GM19397 (cell line): ENCODE data around the gene FGF3.

Experiments used
- ATAC-seq: cut with Tn5 transposase; IDR thresholded peaks from one replicate; pipeline ENCODE4 v1.9.1; 2021; ENCODE audit warnings: mild to moderate bottlenecking, moderate library complexity; ENCODE audit not compliant: unreplicated experiment

Gene FGF3

DNA sequence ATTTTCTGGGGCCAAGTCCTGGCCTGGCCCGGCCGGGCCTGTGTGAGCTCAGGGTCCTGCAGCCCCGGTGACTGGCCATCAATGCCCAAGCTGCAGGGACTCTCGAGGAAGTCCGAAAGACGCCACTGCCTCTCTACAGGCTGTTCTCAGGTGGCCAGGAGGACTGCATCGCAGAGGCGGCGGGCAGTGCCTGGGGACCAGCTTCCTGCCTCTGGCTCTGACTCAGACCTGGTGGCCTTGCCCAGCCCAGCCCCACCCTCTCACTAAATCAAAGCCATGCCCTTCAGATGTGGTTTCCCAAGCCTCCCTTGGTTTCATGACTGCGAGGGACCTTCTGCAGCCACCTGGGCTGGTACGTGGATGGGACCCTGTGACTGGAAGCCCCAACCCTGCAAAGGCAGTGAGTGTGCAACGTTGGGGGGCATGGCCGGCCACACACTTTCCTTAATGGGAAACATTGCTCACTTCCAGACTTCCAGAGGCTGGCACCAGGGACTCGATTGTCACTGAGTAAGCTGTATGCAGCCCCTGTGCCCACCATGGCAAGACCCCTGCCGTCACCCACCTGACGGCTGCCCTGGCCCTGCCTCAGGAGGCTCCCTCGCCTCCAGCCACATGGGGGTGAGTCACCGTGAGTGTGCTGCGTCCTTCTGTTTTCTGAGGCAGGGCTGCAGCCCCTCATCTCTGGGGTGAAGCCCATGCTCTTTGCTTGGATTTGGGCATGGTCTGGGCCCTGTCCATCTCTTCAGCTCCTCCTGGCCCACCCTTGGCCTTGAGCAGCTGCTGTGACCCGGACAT, 6.0 kb upstream of the FGF3 start:
- ATAC-seq = no peak

DNA sequence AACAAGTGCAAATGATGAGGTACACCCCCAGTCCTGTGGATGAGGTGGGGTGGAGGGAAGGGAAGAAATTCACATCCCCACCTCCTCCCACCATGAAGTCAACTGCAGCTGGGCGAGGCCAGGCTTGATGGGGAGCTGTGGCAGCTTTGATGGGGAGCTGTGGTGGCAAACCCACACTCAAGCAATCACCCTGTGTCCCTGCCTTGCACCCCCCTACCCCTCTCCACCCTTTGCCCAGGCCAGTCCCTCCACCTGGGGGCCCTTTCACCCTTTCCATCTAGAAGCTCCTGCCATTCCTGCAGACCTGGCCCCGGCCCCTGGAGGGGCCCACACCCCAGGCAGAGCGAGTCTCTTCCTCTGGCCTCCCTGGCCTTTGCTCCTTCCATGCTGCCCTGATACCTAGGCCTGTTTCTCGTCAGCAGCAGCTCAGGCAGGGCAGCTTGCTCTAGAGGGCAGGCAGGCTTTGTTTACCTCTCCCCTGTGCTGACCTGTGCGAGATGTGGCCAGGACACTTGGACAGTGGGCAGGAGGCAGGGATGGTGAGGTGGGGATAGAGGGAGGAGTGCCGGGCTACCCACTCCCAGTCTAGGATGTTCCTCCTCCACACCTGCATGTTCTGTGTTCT, 4.5 kb upstream of the FGF3 start:
- no peak for ATAC-seq

DNA sequence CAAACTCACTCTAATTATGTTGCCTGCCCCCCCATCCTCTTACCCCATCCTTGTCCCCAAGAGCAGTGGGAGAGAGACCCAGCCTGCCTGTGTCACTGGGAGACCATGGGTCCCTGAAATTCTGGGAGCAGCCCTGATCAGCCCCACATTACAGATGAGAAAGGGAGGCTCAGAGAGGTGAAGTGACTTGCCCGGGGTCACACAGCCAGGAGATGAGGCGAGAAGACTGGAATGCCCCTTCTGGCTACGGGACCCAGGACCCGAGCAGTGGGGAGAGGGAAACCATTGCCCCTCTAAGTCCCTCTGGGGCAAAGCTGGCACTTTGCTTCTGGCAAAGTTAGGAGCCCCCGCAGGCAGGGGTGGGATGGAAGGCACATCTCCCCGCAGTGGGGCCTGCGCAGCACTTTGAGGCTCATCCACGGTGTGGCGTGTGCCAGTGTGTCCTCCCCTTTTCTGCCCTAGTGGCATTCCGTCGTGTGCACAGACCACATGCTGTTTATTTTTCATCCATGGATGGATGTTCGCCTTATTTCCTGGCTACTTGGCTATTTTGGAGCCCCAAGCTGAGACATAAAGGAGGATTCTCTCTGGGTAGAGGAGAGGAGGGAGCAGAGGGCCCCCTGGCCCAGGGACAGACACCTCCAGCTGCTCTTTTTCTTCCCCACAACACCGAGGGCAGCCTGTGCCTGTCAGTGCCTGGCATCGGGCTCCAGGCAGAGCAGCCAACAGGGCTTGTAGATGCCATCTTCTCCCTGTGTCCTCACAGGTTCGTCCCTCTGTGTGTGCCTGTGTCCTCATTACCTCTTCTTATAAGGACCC, 3.7 kb upstream of the FGF3 start:
- no peak for ATAC-seq

DNA sequence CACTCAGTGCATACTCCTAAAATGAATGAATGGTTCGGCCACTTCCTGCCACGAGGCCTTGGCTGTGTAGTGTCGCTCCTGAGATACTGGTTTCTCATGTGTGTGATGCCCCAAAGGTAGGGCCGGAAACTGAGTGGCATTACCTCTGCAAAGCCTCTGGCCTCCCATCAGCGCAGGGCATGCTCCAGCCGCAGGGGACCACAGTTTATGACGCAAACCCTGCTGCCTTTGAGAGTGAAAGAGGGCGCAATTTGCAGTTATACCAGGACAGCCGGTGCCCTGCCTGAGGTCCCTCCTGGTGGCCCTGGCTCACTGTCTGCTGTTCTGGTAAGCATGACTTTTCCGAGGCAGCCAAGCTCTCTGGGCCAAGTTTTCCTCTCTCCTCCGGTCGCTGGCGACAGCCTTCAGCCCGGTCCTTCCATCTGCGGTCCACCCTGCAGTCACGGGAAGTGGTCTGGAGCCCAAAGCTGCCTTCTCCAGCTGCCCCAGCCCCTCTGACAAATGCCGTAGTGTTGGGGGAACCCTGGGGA, 2.4 kb upstream of the FGF3 start:
- ATAC-seq = no peak

DNA sequence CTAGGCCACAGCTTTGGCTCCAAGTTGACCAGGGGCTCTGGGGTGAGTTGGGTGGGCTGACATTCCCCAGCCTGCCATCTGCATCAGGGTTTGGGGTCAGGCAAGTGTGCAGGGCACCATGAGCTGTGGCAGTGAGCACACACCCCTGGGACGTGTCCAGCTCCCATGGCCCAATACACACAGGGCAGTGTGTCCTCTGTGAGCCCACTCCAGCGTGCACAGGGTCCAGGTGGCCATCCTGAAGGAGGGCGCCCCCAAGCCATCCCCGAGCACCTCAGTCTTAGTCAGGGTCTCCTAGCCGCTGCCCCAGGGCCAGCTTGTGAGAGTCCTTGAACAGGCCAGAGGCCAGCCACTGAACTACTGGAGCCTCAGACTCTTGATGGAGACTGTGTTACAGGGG, 1.2 kb upstream of the FGF3 start:
- no peak for ATAC-seq

DNA sequence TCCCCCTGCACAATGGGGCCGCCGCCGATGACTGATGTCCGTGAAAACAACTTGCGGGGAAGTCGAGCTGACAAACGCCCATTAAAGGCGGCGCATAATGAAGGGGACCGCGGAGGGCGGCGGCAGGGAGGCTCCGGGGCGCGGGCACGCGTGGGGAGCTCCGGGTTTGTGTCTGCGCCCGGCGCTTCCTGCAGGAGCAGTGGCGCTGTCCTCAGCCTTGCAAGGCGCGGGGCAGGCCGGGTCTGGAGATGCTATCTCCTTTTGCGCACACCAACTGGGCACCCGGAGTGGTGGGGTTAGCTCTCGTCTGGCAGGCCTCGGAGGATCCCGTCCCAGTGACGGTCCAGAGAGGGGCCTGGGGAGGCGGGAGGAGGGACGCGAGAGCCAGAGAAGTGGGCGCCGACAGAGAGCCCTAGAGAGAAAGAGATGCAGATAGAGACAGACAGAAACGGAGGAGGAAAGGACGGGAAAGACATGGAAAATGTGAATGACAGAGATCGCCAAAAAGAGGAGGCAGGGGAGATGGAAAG, 390 bp upstream of the FGF3 start:
- no peak for ATAC-seq

DNA sequence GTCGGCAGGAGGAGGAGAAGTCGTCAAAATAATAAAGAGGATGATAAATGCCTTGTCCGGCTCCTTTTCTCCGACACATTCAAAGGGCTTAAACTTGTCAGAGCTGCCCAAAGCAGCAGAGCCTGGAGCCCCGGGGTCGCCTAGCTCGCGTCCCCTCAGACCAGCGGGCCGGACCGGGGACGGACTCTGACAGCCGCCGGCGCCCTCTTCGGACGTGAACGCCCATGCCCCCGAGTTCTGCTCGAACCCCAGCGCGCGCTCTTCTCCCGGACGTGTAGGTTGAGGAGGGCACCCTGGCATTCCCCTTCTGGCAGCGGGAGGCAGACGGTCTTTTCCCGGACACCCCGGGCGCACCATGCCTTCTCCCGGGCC, 999 bp downstream of the FGF3 start:
- ATAC-seq = no peak

DNA sequence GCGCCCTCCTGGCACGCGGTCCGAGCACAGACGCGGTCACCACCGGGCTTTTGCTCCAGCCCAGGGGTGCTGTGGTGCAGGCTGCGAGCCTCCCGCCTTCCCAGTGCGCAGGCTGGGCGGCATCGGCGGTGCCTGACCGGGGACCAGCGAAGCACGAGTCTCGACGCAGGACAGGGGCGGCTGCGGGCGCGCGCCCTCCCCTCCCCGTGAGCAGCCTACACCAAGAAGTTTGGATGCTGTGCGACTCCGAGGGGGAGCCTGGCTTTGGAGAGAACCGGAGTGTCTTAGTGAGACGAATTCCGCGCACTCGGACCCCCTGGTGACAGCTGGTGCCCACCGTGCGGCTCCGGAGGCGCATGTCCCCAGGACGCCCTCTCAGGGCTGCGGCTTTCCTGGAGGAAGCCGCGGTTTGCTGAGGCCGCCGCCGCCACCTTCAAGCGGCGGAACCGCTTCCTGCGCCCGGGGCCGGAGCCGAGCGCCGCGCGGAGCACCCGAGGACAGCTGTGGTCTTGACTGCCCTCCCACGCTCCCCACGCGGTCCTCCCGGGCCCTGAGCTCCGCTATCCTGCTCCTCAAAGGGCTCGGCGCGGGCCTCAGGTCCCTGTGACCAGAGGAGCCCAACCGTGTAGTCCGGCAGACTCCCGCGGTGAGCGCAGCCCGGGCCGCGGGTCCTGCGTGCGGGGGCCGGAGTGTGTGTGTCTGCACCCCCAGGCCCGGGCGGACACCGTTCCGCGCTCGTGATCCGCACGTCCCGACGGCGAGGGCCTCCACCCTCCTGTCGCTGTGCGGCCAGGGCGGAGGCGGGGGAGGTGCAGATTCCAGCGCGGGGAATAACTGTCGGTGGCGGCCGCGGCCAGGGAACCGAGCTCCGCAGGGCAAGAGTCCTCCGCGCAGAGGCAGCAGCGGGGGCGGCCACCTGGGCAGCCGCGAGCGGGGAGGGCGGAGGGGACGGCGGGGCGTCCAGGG, 1.7 kb downstream of the FGF3 start:
- no peak for ATAC-seq

DNA sequence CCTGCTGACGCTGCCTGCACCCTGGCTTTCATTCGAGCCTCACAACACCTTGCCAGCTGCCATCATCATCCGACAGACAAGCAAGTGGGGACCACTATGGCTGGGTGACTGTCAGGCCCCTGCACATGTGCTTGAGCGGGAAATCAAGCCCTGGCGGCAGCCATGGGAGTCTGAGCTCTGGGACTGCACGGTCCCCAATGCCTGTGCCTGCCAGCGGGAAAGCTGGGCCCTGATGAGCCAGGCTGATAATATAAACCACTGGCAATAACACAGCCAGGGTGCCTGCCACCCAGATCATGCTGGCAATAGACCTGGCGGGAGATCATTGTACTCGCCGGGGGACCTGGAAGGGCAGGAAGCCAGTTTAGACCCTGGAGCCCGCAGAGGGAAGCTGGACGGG, 2.5 kb downstream of the FGF3 start:
- no peak for ATAC-seq

DNA sequence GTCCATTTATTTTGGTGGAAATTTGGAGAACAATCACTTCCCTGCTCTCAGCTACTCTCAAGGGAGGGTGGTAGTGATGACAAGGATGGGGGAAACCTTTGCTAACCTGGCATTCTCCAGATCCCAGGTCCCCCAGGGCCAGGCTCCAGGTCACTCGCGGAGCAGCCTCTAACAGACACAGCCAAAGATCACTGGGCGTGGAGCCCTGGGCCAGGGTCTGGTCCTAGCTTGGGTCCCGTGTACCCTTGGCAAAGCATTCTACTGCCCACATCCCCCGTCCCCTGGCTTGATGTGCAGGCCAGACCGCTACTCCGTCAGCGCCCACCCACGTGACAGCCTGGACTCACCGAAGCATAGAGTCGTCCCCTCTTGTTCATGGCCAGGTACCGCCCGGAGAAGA, 3.2 kb downstream of the FGF3 start:
- no peak for ATAC-seq

DNA sequence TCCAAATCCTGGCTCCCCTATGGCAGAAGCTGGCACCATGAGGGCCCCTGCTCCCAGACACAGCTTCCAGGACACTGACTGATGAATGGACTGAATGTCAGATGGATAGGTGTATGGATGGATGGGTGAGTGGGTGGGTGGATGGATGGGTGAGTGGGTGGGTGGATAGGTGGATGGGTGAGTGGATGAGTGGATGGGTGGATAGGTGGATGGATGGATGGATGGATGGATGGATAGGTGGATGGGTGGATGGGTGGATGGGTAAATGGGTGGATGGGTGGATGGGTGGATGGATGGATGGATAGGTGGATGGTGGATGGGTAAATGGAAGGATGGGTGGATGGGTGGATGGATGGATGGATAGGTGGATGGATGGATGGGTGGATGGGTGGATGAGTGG, 4.3 kb downstream of the FGF3 start:
- no peak for ATAC-seq

DNA sequence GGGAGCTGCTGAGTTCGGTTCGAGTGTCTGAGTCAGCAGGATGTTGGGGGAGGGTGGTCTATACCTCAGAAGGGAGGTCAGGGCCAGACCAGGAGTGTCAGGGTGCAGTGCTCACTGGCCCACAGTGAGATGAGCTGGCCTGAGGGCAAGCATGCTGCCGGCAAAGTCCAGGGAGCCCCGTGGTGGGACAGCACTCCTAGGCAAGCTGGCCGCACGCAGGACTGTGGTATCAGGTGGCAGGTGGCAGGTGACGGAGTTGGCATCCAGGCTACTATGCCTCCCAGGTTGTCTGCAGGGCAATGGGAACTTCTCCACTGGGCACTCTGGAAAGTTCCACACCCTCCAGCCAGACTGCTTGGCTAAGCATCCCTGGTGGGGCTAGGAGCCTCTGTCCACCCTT, 4.8 kb downstream of the FGF3 start:
- ATAC-seq = no peak

DNA sequence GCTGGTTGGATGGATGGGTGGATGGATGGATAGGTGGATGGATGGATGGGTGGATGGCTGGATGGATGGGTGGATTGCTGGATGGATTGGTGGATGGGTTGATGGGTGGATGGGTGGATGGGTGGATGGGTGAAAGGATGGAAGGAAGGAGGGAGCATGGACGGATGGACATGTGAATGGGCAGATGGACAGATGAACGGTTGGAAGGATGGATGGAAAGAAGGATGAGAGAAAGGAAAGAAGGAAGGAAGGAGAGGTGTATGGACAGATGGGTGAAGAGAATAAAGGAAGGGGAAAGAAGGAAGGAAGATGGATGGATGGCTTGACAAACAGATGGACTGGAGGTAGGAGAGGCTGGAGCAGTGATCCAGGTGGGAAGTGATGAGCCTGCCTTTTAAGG, 5.4 kb downstream of the FGF3 start:
- ATAC-seq = no peak

DNA sequence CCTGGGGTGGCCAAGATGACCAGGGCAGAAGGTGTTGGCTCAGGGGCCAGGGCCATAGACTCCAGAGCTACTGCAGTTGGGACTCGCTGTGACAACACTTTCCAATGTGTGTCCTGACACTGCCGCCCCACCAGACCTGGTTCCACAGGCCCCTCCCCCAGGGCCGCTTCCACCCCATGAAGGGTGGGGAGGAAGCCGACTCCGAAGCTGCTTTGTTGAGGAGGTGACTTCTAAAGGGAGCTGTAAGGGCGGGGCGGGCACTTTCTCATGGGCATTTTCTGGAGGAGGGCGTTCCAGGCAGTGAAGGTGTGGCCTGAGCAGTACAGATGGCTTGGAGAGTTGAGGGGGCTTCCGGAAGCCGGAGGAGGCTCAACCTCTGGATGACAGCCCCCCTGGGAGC, 6.3 kb downstream of the FGF3 start:
- ATAC-seq = no peak

DNA sequence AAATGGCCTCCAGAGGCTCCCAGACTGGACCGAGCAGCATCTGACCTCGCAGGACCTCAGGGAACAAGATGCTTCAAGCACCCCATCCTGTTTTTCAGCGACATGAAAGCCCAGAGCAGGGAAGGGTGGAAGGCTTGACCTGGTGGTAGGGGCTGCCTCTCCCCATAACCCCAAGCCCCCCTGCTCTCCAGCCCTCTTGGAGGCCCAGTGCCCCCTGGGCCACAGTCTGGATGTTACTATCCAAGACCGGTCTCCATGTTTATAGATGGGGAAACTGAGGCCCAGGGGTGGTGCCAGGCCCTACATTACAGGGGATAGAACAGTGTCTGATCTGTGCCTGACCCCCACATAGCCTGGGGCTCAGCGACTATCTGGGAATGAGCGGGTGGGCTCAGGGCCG, 7.0 kb downstream of the FGF3 start:
- no peak for ATAC-seq

DNA sequence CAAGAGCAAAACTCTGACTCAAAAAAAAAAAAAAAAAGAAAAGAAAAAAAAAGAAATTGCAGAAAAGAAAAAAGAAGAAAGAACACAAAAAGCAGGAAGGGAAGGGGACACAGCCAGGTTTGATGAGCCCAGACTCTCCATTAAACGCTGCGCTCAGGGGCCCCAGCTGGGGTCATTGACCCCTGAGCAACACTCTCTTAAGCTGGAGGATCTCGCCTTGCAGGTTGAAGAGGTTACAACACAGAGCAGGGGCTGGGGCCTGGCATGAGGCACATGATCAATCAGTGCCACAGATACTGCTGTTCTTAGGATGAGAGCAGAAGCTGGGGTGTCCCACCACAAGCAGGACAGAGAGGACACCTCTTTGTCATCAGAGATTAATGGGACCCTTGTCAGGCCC, 7.8 kb downstream of the FGF3 start:
- no peak for ATAC-seq

DNA sequence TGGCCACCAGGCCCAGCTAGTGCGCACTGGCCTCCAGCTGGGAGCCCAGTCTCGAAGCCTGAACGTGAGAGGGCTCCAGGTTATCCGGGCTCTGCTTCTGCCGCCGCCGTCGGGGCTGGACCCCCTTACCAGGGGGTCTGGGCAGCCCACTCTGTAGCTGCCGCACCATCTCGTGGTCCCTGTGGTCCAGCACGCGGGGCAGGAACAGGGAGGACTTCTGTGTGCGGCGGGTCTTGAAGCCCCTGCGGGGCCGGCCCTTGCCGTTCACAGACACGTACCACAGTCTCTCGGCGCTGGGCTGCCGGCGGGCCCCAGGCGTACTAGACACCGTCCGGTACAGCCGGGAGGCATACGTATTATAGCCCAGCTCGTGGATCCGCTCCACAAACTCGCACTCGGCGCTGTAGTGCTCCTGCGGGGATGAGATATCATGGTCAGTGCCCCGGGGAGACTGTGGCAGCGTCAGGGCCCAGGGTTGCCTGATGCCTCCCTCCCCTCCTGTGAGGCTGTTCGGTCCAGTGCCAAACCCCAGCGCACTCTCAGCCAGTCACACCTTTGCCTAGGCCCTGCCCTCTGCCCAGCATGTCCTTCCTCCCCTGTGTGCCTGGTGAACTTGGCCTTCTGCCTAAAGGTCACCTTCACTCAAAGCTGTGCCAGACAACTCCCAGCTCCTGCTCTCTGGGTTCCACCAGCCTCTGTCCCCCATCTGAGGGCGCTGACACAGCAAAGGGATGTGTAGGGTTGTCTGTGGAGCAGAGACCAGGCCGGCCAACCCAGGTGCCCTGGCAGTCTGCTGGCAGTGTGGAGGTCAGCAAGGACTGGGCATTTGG, 8.7 kb downstream of the FGF3 start:
- ATAC-seq = no peak

DNA sequence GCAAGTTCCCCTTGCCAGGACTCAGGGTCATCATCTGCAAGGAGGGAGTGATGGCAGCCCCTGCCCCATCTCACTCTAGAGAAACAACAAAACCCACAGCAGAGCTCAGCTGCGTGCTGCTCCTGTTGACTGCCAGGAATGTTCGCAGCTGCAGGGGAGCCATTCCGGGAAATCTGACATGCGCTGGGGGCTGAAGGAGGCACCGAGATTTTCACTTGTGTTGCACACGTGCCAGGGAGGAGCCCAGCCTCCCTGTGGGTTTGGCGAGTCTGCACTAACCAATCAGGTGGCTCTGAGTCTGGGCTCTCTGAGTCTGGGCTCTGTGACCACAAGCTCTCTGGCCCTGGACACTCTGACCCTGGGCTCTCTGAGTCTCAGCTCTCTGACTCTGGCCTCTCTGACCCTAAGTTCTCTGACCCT, 10.5 kb downstream of the FGF3 start:
- no peak for ATAC-seq

DNA sequence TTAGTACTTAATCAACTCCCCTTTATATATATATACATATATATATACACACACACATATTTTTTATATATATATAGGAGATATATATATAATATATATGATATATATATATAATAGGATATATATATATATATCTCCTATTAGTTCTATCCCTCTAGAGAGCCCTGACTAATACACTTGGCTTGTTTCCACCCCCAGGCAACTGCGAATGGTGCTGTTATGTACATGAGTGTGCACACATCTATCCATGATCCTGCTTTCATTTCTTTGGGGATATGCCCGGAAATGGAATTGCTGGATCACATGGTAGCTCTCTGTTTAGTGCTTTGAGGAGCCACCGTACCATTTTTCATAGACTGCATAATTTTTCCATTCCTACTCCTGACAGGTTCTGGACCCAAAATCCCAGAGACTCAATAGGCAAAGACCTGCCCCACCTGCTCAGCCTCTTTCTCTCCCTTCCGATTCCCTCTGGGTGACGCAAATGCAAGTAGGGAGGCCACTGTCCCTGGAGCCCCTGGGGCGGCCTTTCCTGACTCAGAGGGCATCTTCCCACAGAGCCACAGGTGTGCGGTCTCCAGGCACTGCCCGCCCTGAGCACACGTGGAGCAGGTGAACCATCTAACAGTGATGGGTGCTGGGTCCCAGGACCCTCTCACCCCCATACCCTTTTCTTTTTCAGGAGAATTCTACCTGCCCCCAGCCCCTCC, 12.0 kb downstream of the FGF3 start:
- ATAC-seq = no peak
